NCI-H446 (cell line): ENCODE data around the gene ZDHHC19.
"Not testable (repeated sequence)": the region's sequence is repeated elsewhere in the genome, so short reads cannot be mapped to it uniquely, and the experiment has no call there.

Experiments used
- DNase-seq, 2 experiments: peaks; one replicate each; lab custom pipeline; 2025; lab: John Stamatoyannopoulos, UW

The ZDHHC19 gene, protein sequence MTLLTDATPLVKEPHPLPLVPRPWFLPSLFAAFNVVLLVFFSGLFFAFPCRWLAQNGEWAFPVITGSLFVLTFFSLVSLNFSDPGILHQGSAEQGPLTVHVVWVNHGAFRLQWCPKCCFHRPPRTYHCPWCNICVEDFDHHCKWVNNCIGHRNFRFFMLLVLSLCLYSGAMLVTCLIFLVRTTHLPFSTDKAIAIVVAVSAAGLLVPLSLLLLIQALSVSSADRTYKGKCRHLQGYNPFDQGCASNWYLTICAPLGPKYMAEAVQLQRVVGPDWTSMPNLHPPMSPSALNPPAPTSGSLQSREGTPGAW

DNA sequence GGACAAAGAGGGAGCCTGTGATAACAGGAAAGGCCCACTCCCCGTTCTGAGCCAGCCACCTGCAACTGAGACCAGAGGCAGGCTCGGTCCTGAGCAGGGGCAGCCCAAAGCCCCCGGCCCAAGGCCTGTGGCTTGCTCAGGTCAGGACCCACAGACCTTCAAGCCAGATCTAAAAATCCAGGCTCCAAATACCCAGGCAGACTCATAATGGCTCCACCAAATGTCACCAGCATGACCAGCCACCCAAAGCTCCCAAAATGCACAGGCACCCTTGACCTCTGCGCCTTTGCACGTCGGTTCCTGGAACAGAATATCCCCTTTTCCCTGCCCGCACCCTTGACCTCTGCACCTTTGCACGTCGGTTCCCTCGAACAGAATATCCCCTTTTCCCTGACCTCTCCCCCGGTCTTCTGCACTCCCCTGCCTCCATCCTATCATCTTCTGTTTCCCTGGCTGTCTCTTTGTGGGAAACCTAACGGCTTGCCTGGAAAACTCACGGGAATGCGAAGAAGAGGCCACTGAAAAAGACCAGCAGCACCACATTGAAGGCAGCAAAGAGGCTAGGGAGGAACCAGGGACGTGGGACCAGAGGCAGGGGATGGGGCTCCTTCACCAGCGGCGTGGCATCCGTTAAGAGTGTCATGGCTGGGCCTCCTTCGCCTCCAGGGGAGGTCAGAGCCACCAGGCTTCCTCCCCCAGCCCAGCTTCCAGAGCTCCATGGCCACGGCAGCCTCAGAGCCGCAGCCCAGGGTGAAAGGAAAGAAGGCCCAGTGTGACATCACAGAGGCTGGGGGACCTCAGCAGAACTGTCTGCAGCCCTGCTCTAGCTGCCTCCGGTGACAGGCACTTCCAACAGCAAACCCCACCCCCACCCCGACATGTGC is at the start of gene ZDHHC19:
ZDHHC19 (minus strand) TSS at position 728 of the 884 bp plus-strand sequence; CDS start at position 643, 85 bp downstream.
- DNase-seq: no peak

- DNase-seq: no peak
Observed at GRCh38 chr3:196260784-196261183, 49.6 kb upstream of the ZDHHC19 start.

GRCh38 chr3:196255776-196256175 is 44.6 kb upstream of the ZDHHC19 start:
- no peak for DNase-seq

GRCh38 chr3:196254376-196255283 is 43.4 kb upstream of the ZDHHC19 start:
- DNase-seq: no peak

- DNase-seq: no peak
Observed at GRCh38 chr3:196251918-196252317, 40.7 kb upstream of the ZDHHC19 start.

DNA sequence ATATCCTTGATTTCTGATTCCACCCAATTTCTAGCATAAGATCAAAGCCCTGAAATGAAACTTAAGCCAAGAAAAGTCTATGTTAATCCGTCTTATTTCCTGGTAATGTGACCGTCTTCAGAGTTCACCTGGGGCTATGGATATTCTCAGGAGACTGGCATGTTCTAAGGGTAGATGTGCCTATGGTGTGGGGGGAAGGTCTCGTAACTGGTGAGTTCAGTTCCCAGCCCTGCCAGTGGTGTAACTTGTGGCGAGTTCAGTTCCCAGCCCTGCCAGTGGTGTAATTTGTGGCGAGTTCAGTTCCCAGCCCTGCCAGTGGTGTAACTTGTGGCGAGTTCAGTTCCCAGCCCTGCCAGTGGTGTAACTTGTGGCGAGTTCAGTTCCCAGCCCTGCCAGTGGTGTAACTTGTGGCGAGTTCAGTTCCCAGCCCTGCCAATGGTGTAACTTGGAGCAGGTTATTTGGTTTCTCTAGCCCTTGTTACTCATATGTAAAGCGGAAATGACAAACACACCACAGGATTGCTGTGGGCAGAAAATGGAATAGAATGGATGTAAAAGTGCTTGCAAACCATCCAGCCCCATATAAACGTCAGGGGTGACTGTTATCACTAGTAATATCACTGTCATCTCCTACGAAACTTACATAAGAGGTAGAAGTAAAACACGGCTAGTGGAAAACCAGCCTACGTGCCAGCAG is 35.6 kb upstream of the ZDHHC19 start:
- no peak for DNase-seq

GRCh38 chr3:196244166-196244565 is 33.0 kb upstream of the ZDHHC19 start:
- DNase-seq: not testable (repeated sequence)

DNA sequence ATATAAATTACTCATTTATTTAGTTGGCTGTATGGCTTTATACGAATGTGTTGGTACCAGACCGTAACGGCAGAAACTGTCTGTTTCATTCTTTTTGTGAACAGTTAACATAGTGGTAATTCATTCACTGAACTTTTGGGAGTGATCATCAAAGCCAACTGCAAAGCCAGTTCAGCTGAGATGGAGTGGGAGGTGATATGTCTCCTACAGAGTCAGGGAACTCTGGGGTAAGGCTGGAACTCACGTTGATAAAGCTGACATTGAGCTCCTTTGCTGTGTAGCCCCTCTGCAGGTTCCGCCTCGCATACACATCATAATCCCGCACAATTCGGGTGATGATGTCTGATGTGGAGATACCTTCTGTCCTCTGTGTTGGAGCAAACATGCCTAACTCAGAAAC is 30.5 kb upstream of the ZDHHC19 start:
- DNase-seq: no peak

DNA sequence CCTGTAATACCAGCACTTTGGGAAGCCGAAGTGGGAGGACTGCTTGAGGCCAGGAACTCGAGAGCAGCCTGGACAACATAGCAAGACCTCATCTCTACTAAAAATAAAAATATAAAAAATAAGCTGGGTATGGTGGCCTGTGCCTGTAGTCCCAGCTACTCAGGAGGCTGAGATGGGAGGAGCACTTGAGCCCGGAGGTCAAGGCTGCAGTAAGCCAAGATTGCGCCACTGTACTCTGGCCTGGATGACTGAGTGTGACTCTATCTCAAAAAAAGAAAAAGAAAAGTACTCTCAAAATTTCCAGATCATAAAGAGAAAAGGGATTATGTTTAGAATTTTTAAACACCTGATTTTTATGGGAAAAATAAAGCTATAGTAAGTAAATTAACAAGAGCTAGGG is 29.2 kb upstream of the ZDHHC19 start:
- no peak for DNase-seq

- DNase-seq: no peak
Observed at GRCh38 chr3:196238612-196239560, 27.7 kb upstream of the ZDHHC19 start.

DNA sequence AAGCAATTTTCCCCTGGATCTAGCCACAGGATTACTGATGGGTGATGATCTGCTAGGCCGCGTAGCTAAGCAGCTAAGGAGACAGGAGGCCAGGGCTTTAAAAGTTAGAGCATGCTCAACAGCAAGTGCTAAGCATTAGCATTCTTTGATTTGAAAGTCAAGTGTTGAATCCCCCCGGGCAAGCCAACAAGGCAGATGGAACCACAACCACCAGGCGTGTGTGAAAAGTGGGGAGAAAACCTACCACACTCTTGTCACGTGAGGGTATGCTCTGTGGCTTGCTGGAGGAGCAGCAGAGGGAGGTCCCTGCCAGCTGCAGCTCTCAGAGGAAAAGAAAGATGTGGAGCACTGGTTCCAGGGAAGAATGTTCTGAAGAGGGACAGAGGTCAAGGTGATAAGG is 26.0 kb upstream of the ZDHHC19 start:
- DNase-seq: no peak

- no peak for DNase-seq
Observed at GRCh38 chr3:196236223-196236622, 25.0 kb upstream of the ZDHHC19 start.

DNA sequence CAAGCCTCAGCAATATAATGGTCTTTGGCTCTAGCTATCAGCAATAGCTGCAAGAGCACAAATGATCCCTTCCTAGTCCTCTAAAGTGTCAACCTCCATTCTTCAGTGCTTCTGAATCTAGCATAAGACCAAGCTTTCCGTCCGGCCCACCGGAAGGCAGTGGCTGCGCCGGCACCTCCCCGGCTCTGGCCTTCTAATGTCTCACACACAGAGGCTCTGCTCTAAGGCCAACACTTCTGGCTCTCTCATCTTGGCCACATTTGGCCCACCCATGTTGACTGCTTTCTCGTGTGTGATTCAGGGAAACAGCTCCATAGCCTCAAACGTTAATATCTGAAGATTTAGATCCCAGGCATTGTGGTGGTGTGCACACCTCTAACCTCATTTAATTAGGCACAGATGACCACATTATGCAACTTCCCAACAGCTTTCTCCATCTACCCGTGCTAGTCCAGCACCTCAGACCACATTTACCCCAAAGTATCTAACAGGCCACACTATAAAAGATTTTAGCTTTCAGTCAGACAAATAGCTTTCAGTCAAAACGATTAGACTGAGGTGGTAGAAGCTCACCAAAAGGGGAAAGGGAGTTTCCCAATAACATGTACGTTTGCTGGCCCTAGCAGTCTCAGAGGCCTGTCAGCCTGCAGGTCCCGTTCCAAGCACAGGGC is 24.4 kb upstream of the ZDHHC19 start:
- DNase-seq: no peak

- DNase-seq: no peak
Observed at GRCh38 chr3:196232882-196233251, 21.7 kb upstream of the ZDHHC19 start.

DNA sequence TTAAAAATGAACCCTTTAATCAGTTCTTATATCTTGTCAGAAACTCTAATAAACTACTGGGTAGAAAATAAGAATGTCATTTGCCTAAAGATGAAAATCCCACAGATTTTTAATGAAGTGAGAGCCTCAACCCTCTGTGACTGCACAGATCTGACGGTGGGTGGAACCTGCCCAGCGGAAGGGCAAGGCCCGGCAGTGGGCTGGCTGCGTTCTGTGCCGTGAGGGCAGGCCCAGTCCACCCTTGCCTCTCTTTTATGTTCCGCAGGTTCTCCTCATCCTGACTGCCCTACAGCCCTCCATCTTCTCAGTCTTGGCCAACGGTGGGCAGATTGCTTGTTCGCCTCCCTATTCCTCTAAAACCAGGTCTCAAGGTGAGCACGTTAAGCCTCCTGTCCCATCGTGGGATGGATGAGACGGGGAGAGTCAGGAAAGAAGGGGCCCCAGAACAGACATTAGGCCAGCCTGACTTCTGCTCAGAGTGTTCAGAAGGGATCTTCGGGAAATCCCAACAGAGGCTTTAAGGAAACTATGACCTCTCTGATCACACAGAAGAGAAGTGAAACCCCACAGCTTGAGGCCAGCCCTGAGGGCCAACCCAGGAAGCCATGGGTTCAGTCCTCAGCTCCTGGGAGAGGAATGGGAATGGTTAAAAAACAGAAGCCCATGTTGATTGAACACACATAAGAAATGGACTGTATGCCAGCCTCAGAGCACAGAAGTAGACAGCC is 21.1 kb upstream of the ZDHHC19 start:
- DNase-seq: no peak

- no peak for DNase-seq
Observed at GRCh38 chr3:196227629-196228493, 16.7 kb upstream of the ZDHHC19 start.

DNA sequence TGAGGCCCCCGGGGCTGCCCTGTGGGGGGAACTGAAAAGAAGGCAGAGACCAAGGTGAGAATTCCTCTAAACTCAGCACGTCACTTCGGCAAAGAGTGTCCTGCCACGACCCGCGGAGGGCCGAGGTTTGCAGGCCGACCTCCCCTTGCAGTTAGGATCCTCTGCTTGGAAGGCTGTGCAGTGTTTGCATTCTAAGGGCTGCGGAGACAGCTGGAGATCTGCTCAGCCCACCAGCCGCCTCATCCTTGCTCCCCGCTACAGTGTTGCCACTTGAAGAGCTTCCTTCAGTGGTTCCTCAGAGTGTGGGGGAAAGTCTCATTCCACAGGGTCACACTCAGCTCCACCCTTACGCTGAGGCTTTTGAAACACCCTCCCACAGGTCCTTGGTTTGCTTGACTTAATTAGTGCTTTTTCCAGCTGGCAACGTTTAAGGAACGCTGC is 15.9 kb upstream of the ZDHHC19 start:
- DNase-seq: no peak

- DNase-seq: no peak
Observed at GRCh38 chr3:196225763-196226364, 14.7 kb upstream of the ZDHHC19 start.
